SKM-1 treated with dmso at 0.1 percent for 144 hours (cell line): Measurements from ENCODE around the gene SIDT2.
A peak's percentile ranks its signal among the peaks of the same experiment; 100 is the strongest.
"Not testable (repeated sequence)": the region's sequence is repeated elsewhere in the genome, so short reads cannot be mapped to it uniquely, and the experiment has no call there.

ENCODE experiments used
- DNase-seq: peaks from one replicate; lab custom pipeline; 2025; ENCODE audit not compliant: unreplicated experiment; lab: John Stamatoyannopoulos, UW

SIDT2 gene

GRCh38 chr11:117171404-117172061 lies 7.0 kb upstream of the SIDT2 start:
- DNase-seq: no peak

GRCh38 chr11:117172724-117173421 lies 5.7 kb upstream of the SIDT2 start:
- no peak for DNase-seq

- no peak for DNase-seq
Measured at GRCh38 chr11:117175104-117175503, 3.4 kb upstream of the SIDT2 start.

GRCh38 chr11:117175781-117176180 lies 2.8 kb upstream of the SIDT2 start:
- no peak for DNase-seq

GRCh38 chr11:117176186-117176585 lies 2.4 kb upstream of the SIDT2 start:
- no peak for DNase-seq

GRCh38 chr11:117177534-117178209 lies 871 bp upstream of the SIDT2 start:
- no peak for DNase-seq

GRCh38 chr11:117179048-117179999 lies 781 bp downstream of the SIDT2 start:
- no peak for DNase-seq

GRCh38 chr11:117180020-117180419 lies 1.5 kb downstream of the SIDT2 start:
- DNase-seq: no peak

- peak; percentile 82 for DNase-seq
Measured at GRCh38 chr11:117180661-117181585, 2.4 kb downstream of the SIDT2 start.

- DNase-seq: no peak
Measured at GRCh38 chr11:117181586-117182550, 3.3 kb downstream of the SIDT2 start.

GRCh38 chr11:117182551-117182935 lies 4.0 kb downstream of the SIDT2 start:
- DNase-seq: no peak

- DNase-seq: not testable (repeated sequence)
Measured at GRCh38 chr11:117183178-117183577, 4.6 kb downstream of the SIDT2 start.

- DNase-seq: no peak
Measured at GRCh38 chr11:117183724-117184349, 5.3 kb downstream of the SIDT2 start.

GRCh38 chr11:117185736-117186430 lies 7.3 kb downstream of the SIDT2 start:
- DNase-seq: peak; percentile 73

GRCh38 chr11:117186431-117186761 lies 7.9 kb downstream of the SIDT2 start:
- no peak for DNase-seq

- DNase-seq: no peak
Measured at GRCh38 chr11:117187007-117187406, 8.5 kb downstream of the SIDT2 start.

- DNase-seq: no peak
Measured at GRCh38 chr11:117187428-117187798, 8.9 kb downstream of the SIDT2 start.
